ENCODE data around the gene CHGA.

Gene CHGA

GRCh38 chr14:92982956-92983355 lies 60.0 kb downstream of the CHGA start:
- no peak for ATAC-seq
- Mint-ChIP-seq H3K9me3 (peaks cover 19% of the 10 kb centered on the region), H3K4me1 (peaks cover 58% of the 10 kb centered on the region), H3K27ac (no peak overlapping the region), H3K4me3 (no peak overlapping the region), H3K36me3 (peaks cover 85% of the 10 kb centered on the region), H3K27me3 (no peaks in the 10 kb centered on the region)

GRCh38 chr14:92984082-92984788 lies 61.3 kb downstream of the CHGA start:
- Mint-ChIP-seq H3K27ac (peak overlapping the region; percentile 0), H3K4me3 (no peak overlapping the region), H3K4me1 (peaks cover 47% of the 10 kb centered on the region), H3K27me3 (no peaks in the 10 kb centered on the region), H3K36me3 (peaks cover 78% of the 10 kb centered on the region), H3K9me3 (peaks cover 15% of the 10 kb centered on the region)
- no peak for ATAC-seq

Measured in stimulated activated memory B cell treated with anti-CD40 and anti-IgM and Interleukin-4, amounts not matched to agents 10 μg/mL and 1 μg/mL and 100 μg/mL, for 72 hours (primary cell).